IMR-90 (cell line): Measurements from ENCODE around the gene P4HA3. TPM values are rescaled to one million over a fixed set of nuclear protein-coding genes. Genes with fewer than 3 reads are reported as not detected.

Source experiments
- ATAC-seq: fragments of 200-7000 bp; cut with Tn5 transposase; 2 replicates; pipeline ENCODE4 v1.9.1; 2020; ENCODE audit warnings: low read depth, mild to moderate bottlenecking, moderate library complexity
- BruUV-seq: library from RNA; stranded (reverse); fragments of 400-500 nt; replicated peaks from 2 replicates; lab custom pipeline; 2021; lab: Mats Ljungman, UMichigan
- CTCF ChIA-PET: fragments of 300-600 bp; formaldehyde crosslinking; extraction: SDS; loops from one replicate; lab custom pipeline; 2021; ENCODE audit warnings: antibody characterized with exemption; lab: Yijun Ruan, JAX
- POLR2A ChIA-PET: fragments of 300-600 bp; sonication (Branson Sonifier 250); formaldehyde crosslinking; loops from one replicate; lab custom pipeline; 2022; ENCODE audit warnings: antibody characterized with exemption; ENCODE audit not compliant: unreplicated experiment; lab: Charles Lee
- DNase-seq: peaks from one replicate; pipeline ENCODE4 v3.0.0; 2013
- H2AFZ ChIP-seq: replicated peaks from 2 replicates; pipeline ENCODE3; 2013; ENCODE audit warnings: low read length, mild to moderate bottlenecking; ENCODE audit not compliant: poor library complexity
- H2AK5ac ChIP-seq: 2 replicates; pipeline ENCODE4 v1.6.1; 2013; ENCODE audit warnings: low read depth, low read length, inconsistent platforms
- H2AK9ac ChIP-seq: replicated peaks from 2 replicates; pipeline ENCODE3; 2013; ENCODE audit warnings: mild to moderate bottlenecking, low read depth, low read length, moderate library complexity; ENCODE audit not compliant: poor library complexity
- H2BK120ac ChIP-seq: 2 replicates; pipeline ENCODE4 v1.6.1; 2013; ENCODE audit warnings: low read depth, low read length, inconsistent platforms
- H2BK15ac ChIP-seq: 3 replicates; pipeline ENCODE4 v1.6.1; 2013; ENCODE audit warnings: low read depth, low read length, inconsistent platforms
- H2BK20ac ChIP-seq: 2 replicates; pipeline ENCODE4 v1.6.1; 2013; ENCODE audit warnings: low read depth, mild to moderate bottlenecking, inconsistent platforms, low read length, moderate library complexity
- H2BK5ac ChIP-seq: 2 replicates; pipeline ENCODE4 v1.6.1; 2013; ENCODE audit warnings: mild to moderate bottlenecking, low read depth, low read length, inconsistent platforms; ENCODE audit not compliant: poor library complexity, severe bottlenecking
- H3K14ac ChIP-seq: replicated peaks from 2 replicates; pipeline ENCODE4 v1.6.1; 2013; ENCODE audit warnings: low read depth, low read length, inconsistent platforms
- H3K18ac ChIP-seq: 2 replicates; pipeline ENCODE4 v1.6.1; 2013; ENCODE audit warnings: low read depth, low read length, control low read depth
- H3K23ac ChIP-seq: 2 replicates; pipeline ENCODE4 v1.6.1; 2013; ENCODE audit warnings: low read depth, low read length, inconsistent platforms
- H3K27ac ChIP-seq: 2 replicates; pipeline ENCODE4 v1.5.1; 2013; ENCODE audit warnings: mild to moderate bottlenecking, control low read depth, low read length; ENCODE audit not compliant: insufficient read depth
- H3K27me3 ChIP-seq: 2 replicates; pipeline ENCODE4 v1.6.1; 2013; ENCODE audit warnings: low read length; ENCODE audit not compliant: control insufficient read depth, insufficient read depth
- H3K36me3 ChIP-seq: 2 replicates; pipeline ENCODE4 v1.6.1; 2013; ENCODE audit warnings: low read length, mixed read lengths; ENCODE audit not compliant: control insufficient read depth, insufficient read depth
- H3K4ac ChIP-seq: 2 replicates; pipeline ENCODE4 v1.6.1; 2013; ENCODE audit warnings: low read depth, low read length, inconsistent platforms
- H3K4me1 ChIP-seq: 2 replicates; pipeline ENCODE4 v1.6.1; 2013; ENCODE audit warnings: low read length, mixed read lengths; ENCODE audit not compliant: control insufficient read depth, insufficient read depth
- H3K4me2 ChIP-seq: 2 replicates; pipeline ENCODE4 v1.6.1; 2013; ENCODE audit warnings: low read depth, mild to moderate bottlenecking, control low read depth, low read length, moderate library complexity
- H3K4me3 ChIP-seq: 2 replicates; pipeline ENCODE4 v1.5.1; 2013; ENCODE audit warnings: low read depth, mild to moderate bottlenecking, control low read depth, low read length, moderate library complexity; ENCODE audit not compliant: insufficient read depth
- H3K56ac ChIP-seq: 2 replicates; pipeline ENCODE4 v1.6.1; 2013; ENCODE audit warnings: low read length, inconsistent platforms; ENCODE audit not compliant: insufficient read depth; ENCODE audit errors: extremely low read depth
- H3K79me1 ChIP-seq, 2 experiments: 2 replicates each; pipeline ENCODE4 v1.6.1; 2013; ENCODE audit warnings: low read length in 2 of 2, inconsistent platforms in 1 of 2, low read depth in 1 of 2
- H3K9ac ChIP-seq: 2 replicates; pipeline ENCODE4 v1.6.1; 2013; ENCODE audit warnings: low read depth, low read length, control low read depth
- H3K9me1 ChIP-seq: 2 replicates; pipeline ENCODE4 v1.6.1; 2013; ENCODE audit warnings: low read length, inconsistent platforms; ENCODE audit not compliant: insufficient read depth
- H3K9me3 ChIP-seq: 2 replicates; pipeline ENCODE4 v1.6.1; 2013; ENCODE audit warnings: low read length; ENCODE audit not compliant: control insufficient read depth, insufficient read depth
- H4K20me1 ChIP-seq: 2 replicates; pipeline ENCODE4 v1.6.1; 2013; ENCODE audit warnings: low read length, inconsistent platforms; ENCODE audit not compliant: insufficient read depth
- H4K5ac ChIP-seq: 2 replicates; pipeline ENCODE4 v1.6.1; 2013; ENCODE audit warnings: mild to moderate bottlenecking, low read depth, low read length, control low read depth
- H4K8ac ChIP-seq, 2 experiments: 2 replicates each; pipeline ENCODE4 v1.6.1; 2013; ENCODE audit warnings: low read depth in 2 of 2, low read length in 2 of 2, control low read depth in 1 of 2, inconsistent platforms in 1 of 2
- H4K91ac ChIP-seq: 2 replicates; pipeline ENCODE4 v1.6.1; 2013; ENCODE audit warnings: low read depth, low read length, inconsistent platforms; ENCODE audit not compliant: insufficient read depth
- BHLHE40 ChIP-seq: fragments of 150-350 bp; IDR thresholded peaks from 2 replicates; pipeline ENCODE4 v1.6.1; 2016; ENCODE audit warnings: mild to moderate bottlenecking, low read depth, low read length
- CEBPB ChIP-seq: IDR thresholded peaks from 2 replicates; pipeline ENCODE4 v1.6.1; 2012; ENCODE audit warnings: low read depth, low read length, improper control_type of control experiment
- CHD1 ChIP-seq: IDR thresholded peaks from 2 replicates; pipeline ENCODE4 v1.6.1; 2012; ENCODE audit warnings: low read depth, low read length, improper control_type of control experiment
- CTCF ChIP-seq: conservative IDR thresholded peaks from 2 replicates; pipeline ENCODE4 v1.5.1; 2012; ENCODE audit warnings: mild to moderate bottlenecking, low read depth, low read length, improper control_type of control experiment
- FOS ChIP-seq: fragments of 150-350 bp; IDR thresholded peaks from 2 replicates; pipeline ENCODE4 v1.6.1; 2016; ENCODE audit warnings: low read depth, low read length
- MAFK ChIP-seq: IDR thresholded peaks from 2 replicates; pipeline ENCODE4 v1.6.1; 2012; ENCODE audit warnings: low read depth, low read length, improper control_type of control experiment
- MAZ ChIP-seq: IDR thresholded peaks from 2 replicates; pipeline ENCODE4 v1.6.1; 2012; ENCODE audit warnings: low read depth, mild to moderate bottlenecking, low read length, improper control_type of control experiment, moderate library complexity, borderline replicate concordance
- NFE2L2 ChIP-seq: fragments of 150-350 bp; IDR thresholded peaks from 2 replicates; pipeline ENCODE4 v1.6.1; 2016; ENCODE audit warnings: low read depth, mild to moderate bottlenecking, low read length
- POLR2A ChIP-seq: IDR thresholded peaks from 2 replicates; pipeline ENCODE4 v1.6.1; 2012; ENCODE audit warnings: mild to moderate bottlenecking, low read depth, low read length
- RCOR1 ChIP-seq: IDR thresholded peaks from 2 replicates; pipeline ENCODE4 v1.6.1; 2012; ENCODE audit warnings: mild to moderate bottlenecking, low read length, improper control_type of control experiment; ENCODE audit not compliant: insufficient replicate concordance
- RFX5 ChIP-seq: IDR thresholded peaks from 2 replicates; pipeline ENCODE4 v1.8.0; 2012; ENCODE audit warnings: low read depth, mild to moderate bottlenecking, low read length, moderate library complexity
- SMC3 ChIP-seq: fragments of 150-350 bp; IDR thresholded peaks from 2 replicates; pipeline ENCODE4 v1.6.1; 2016; ENCODE audit warnings: low read depth, mild to moderate bottlenecking, antibody characterized with exemption, low read length, moderate library complexity
- dilution Hi-C: fragments of 300-500 bp; cut with HindIII; formaldehyde crosslinking; loops from one replicate; pipeline ENCODE4 v1.14.3; 2018; ENCODE audit warnings: low sequenced_read_pairs; ENCODE audit not compliant: unreplicated experiment
- in situ Hi-C: fragments of 300-500 bp; cut with MboI; formaldehyde crosslinking; loops from 3 replicates; pipeline ENCODE4 v1.14.3; 2019; ENCODE audit warnings: low sequenced_read_pairs, inconsistent platforms, mixed read lengths
- intact Hi-C: fragments of 100-400 bp; cut with micrococcal nuclease; formaldehyde crosslinking; loops from 2 replicates; pipeline ENCODE4 v1.10.0; 2022
- polyA plus RNA-seq, 3 experiments: library from polyadenylated mRNA; depleted of rRNA; stranded (reverse); fragments of >200 nt; gene quantifications; 2 replicates each; pipeline ENCODE4 v1.2.3, GENCODE V29; 2012; ENCODE audit warnings: low replicate concordance in 1 of 3
- total RNA-seq: library from RNA; depleted of rRNA; stranded (reverse); fragments of >200 nt; gene quantifications from 2 replicates; pipeline ENCODE4 v1.2.3, GENCODE V29; 2012

The P4HA3 gene
- total and polyA plus RNA-seq, 2 of the 4 experiments (the other 2 are of a cell fraction), result 2.9 to 5.7 TPM

GRCh38 chr11:74316772-74317505, 5.5 kb upstream of the P4HA3 start:
- Histone ChIP-seq H3K27me3 (no peaks in the 10 kb centered on the region), H2AK5ac (no peak overlapping the region), H3K9me1 (peaks cover 5% of the 10 kb centered on the region; the same call in 1 of the 2 replicates), H3K23ac (no peak overlapping the region), H2BK15ac (no peak overlapping the region; the same call in 2 of the 3 replicates), H2AK9ac (no peak overlapping the region), H4K91ac (no peak overlapping the region), H3K56ac (no peak overlapping the region), H3K4me3 (no peak overlapping the region), H2BK5ac (peak overlapping the region; percentile 96), H3K4me2 (no peak overlapping the region), H3K79me1 (no peaks in the 10 kb centered on the region), H3K36me3 (no peaks in the 10 kb centered on the region), H3K14ac (no peak overlapping the region), H3K9ac (no peak overlapping the region), H3K27ac (no peak overlapping the region), H4K8ac (no peak overlapping the region), H3K9me3 (no peaks in the 10 kb centered on the region), H2AFZ (no peak overlapping the region), H3K4ac (no peak overlapping the region), H2BK120ac (peak overlapping the region; percentile 82; the same call in 1 of the 2 replicates), H4K5ac (no peak overlapping the region; the same call in 1 of the 2 replicates), H3K4me1 (peaks cover 13% of the 10 kb centered on the region), H4K20me1 (no peaks in the 10 kb centered on the region), H3K18ac (peak overlapping the region; percentile 27; the same call in 1 of the 2 replicates), H2BK20ac (no peak overlapping the region)
- BruUV-seq, result no TSS peak
- CTCF ChIA-PET, result interaction anchor here (0.5 kb wide), 1 partner anchor 466 kb away, joined by 3 read pairs; no protein-coding TSS in a partner anchor
- DNase-seq (peak; percentile 74), ATAC-seq (no peak)
- TF ChIP-seq BHLHE40 (no peak), POLR2A (no peak), RCOR1 (no peak), CEBPB (no peak), SMC3 (no peak), CHD1 (no peak), MAFK (no peak), RFX5 (no peak), FOS (no peak), CTCF (no peak), MAZ (no peak), NFE2L2 (no peak)
- in situ Hi-C loops (no loop called here), dilution Hi-C loops (no loop called here), intact Hi-C loops (loop anchor here (5.0 to 10.0 kb wide), 2 partner anchors 40 to 332 kb away; partner anchors contain the start of gene UCP2)
- POLR2A ChIA-PET, result no interaction called here
